ENCODE measurements around the gene DUOX2.

GRCh38 chr15:45113380-45113990, 487 bp downstream of the DUOX2 start:
- TF ChIP-seq, protein P1, sequence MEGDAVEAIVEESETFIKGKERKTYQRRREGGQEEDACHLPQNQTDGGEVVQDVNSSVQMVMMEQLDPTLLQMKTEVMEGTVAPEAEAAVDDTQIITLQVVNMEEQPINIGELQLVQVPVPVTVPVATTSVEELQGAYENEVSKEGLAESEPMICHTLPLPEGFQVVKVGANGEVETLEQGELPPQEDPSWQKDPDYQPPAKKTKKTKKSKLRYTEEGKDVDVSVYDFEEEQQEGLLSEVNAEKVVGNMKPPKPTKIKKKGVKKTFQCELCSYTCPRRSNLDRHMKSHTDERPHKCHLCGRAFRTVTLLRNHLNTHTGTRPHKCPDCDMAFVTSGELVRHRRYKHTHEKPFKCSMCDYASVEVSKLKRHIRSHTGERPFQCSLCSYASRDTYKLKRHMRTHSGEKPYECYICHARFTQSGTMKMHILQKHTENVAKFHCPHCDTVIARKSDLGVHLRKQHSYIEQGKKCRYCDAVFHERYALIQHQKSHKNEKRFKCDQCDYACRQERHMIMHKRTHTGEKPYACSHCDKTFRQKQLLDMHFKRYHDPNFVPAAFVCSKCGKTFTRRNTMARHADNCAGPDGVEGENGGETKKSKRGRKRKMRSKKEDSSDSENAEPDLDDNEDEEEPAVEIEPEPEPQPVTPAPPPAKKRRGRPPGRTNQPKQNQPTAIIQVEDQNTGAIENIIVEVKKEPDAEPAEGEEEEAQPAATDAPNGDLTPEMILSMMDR (IDR thresholded peaks at IDR 0.05), result no peak
- no peak for TF ChIP-seq EP300 (IDR thresholded peaks at IDR 0.05)

Measured in ovary (tissue), 3 donors.